ENCODE measurements around the gene DUSP8. TPM values are rescaled to one million over a fixed set of nuclear protein-coding genes. Genes with fewer than 3 reads are reported as not detected.

The DUSP8 gene
- total RNA-seq, 2 experiments from 2014 or later: not detected

DNA sequence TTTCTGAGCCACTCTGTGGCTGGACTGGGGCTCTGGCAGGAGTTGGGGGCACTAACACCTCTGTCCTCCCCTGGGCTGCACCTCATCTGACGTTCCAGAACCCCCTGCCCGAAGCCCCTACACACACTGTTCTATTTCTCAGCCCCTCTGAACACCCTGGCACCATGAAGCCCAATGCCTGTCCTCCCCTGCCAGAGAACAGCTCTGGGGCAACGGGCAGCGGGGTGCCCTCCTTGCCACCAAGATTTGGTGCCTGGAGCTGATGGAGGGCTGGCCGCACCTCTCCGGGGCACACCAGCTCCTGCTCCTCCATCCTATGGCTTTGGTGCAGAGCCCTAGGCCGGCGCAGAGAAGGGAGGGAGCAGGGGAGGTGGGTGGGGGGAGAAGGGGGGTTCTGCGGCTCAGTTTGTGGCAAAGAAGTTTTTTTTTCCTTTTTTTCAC is 16.3 kb downstream of the DUSP8 start:
- no peaks in the 10 kb centered on the region for H3K9me2 ChIP-seq (ENCODE audit: insufficient read depth, low read length)
- TF ChIP-seq, protein P1, sequence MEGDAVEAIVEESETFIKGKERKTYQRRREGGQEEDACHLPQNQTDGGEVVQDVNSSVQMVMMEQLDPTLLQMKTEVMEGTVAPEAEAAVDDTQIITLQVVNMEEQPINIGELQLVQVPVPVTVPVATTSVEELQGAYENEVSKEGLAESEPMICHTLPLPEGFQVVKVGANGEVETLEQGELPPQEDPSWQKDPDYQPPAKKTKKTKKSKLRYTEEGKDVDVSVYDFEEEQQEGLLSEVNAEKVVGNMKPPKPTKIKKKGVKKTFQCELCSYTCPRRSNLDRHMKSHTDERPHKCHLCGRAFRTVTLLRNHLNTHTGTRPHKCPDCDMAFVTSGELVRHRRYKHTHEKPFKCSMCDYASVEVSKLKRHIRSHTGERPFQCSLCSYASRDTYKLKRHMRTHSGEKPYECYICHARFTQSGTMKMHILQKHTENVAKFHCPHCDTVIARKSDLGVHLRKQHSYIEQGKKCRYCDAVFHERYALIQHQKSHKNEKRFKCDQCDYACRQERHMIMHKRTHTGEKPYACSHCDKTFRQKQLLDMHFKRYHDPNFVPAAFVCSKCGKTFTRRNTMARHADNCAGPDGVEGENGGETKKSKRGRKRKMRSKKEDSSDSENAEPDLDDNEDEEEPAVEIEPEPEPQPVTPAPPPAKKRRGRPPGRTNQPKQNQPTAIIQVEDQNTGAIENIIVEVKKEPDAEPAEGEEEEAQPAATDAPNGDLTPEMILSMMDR (conservative IDR thresholded peaks at IDR 0.05; ENCODE audit: low read length): no peak
- no peak for TF ChIP-seq EZH2phosphoT487 (IDR thresholded peaks at IDR 0.05; ENCODE audit: borderline replicate concordance, low read depth, low read length)
- ChIA-PET CTCF (ENCODE audit: unreplicated experiment) (interaction anchor here (0.6 kb wide), 1 partner anchor 92 kb away, joined by 3 read pairs; no protein-coding TSS in a partner anchor), POLR2A (no interaction called here)
- no peaks in the 10 kb centered on the region for H3K4me1 ChIP-seq (ENCODE audit: insufficient read depth, low read length, poor library complexity, severe bottlenecking)
- intact Hi-C loops (cut with micrococcal nuclease; ENCODE audit: unreplicated experiment): no loop called here
- no peak overlapping the region for H2AFZ ChIP-seq (ENCODE audit: low read length)
- no peaks in the 10 kb centered on the region for H3K79me2 ChIP-seq (ENCODE audit: insufficient read depth, low read depth, low read length)
- DNase-seq (ENCODE audit: low spot score): no peak
- H4K20me1 ChIP-seq (ENCODE audit: insufficient read depth, low read length): no peaks in the 10 kb centered on the region
- H3K4me2 ChIP-seq (ENCODE audit: low read length): no peak overlapping the region
- H3K9me3 ChIP-seq (ENCODE audit: low read length): no peaks in the 10 kb centered on the region
- no peaks in the 10 kb centered on the region for H3K36me3 ChIP-seq (ENCODE audit: insufficient read depth, low read length)
- no TSS peak for BruUV-seq (replicated peaks)
- H3K4me3 ChIP-seq (ENCODE audit: low read depth, low read length, poor library complexity, severe bottlenecking): no peak overlapping the region
- no peak overlapping the region for H3K27ac ChIP-seq (ENCODE audit: low read depth, low read length, poor library complexity, severe bottlenecking)

DNA sequence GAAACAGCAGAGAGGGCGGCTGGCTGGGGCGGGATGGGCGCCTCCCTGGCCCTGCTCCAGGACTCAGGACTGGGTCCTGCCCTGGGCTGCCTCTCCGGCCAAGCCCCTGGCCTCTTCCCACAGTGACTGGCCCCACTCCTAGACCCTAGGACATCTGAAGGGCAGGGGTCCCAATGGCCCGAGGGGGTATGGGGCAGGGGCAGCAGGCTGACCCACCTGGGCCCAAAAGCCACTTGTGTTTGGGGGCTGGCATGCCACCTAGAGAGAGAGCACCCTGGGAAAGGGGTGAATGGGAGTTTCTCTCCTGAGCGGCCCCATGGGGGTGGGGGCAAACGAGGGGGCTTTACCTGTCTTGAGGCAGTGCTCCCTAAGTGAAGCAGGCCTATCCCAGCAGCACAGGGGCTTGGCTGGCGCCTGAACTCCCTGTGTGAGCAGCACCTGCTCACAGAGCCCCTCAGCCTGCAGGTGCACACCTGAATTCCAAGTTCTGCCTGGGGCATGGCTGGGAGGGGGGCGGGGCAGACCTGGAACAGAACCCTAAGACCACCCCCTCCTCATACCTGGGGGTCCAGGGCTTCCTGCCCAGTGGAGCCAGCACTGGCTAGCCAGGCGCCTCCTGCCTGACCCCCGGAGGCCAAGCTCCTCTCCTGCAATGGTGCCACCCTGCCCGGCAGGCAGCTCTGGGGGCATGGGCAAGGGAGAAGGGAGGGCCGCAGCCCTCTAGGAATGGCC is 16.9 kb downstream of the DUSP8 start:
- POLR2A ChIA-PET: no interaction called here
- Histone ChIP-seq H3K79me2 (ENCODE audit: insufficient read depth, low read depth, low read length) (no peaks in the 10 kb centered on the region), H4K20me1 (ENCODE audit: insufficient read depth, low read length) (no peaks in the 10 kb centered on the region), H3K4me1 (ENCODE audit: insufficient read depth, low read length, poor library complexity, severe bottlenecking) (no peaks in the 10 kb centered on the region), H3K36me3 (ENCODE audit: insufficient read depth, low read length) (no peaks in the 10 kb centered on the region), H3K27ac (ENCODE audit: low read depth, low read length, poor library complexity, severe bottlenecking) (no peak overlapping the region), H2AFZ (ENCODE audit: low read length) (no peak overlapping the region), H3K9me3 (ENCODE audit: low read length) (no peaks in the 10 kb centered on the region), H3K4me2 (ENCODE audit: low read length) (no peak overlapping the region), H3K4me3 (ENCODE audit: low read depth, low read length, poor library complexity, severe bottlenecking) (no peak overlapping the region), H3K9me2 (ENCODE audit: insufficient read depth, low read length) (no peaks in the 10 kb centered on the region)
- no TSS peak for BruUV-seq (replicated peaks)
- intact Hi-C loops (cut with micrococcal nuclease; ENCODE audit: unreplicated experiment): no loop called here
- no peak for DNase-seq (ENCODE audit: low spot score)
- no peak for TF ChIP-seq EZH2phosphoT487 (IDR thresholded peaks at IDR 0.05; ENCODE audit: borderline replicate concordance, low read depth, low read length)
- TF ChIP-seq, protein P1 (conservative IDR thresholded peaks at IDR 0.05; ENCODE audit: low read length): no peak
- CTCF ChIA-PET (ENCODE audit: unreplicated experiment): interaction anchor here (0.6 kb wide), 1 partner anchor 92 kb away, joined by 3 read pairs; no protein-coding TSS in a partner anchor
